Natural killer cell treated with Interleukin-12 subunit alpha and Interleukin-12 subunit beta and Interleukin-15 and Interleukin-18, amount 100 ng/mL, for 72 hours (primary cell): ENCODE measurements around the gene ARHGAP25. TPM values are rescaled to one million over a fixed set of nuclear protein-coding genes. Genes with fewer than 3 reads are reported as not detected.

ENCODE experiments used
- ATAC-seq, 2 donors: fragments of 150-1000 bp; cut with Tn5 transposase in 1 of 2; sonication (Bioruptor Pico), chemical (Tn5 transposase) in 1 of 2; 2 replicates each; pipeline ENCODE4 v1.10.0; 2021
- DNase-seq: peaks from one replicate; pipeline ENCODE4 v3.0.0; 2022; ENCODE audit warnings: low spot score
- H3K27ac Mint-ChIP-seq, 2 donors: 1 replicate in 1 of 2; 2 replicates in 1 of 2; pipeline ENCODE4 v1.8.0; 2022; ENCODE audit warnings: mixed read lengths in 2 of 2, mild to moderate bottlenecking in 1 of 2, moderate library complexity in 1 of 2
- H3K27me3 Mint-ChIP-seq, 2 donors: 1 replicate in 1 of 2; 2 replicates in 1 of 2; pipeline ENCODE4 v1.8.0; 2022; ENCODE audit warnings: mixed read lengths in 2 of 2
- H3K36me3 Mint-ChIP-seq: one replicate; pipeline ENCODE4 v1.8.0; 2022; ENCODE audit warnings: mixed read lengths
- H3K4me1 Mint-ChIP-seq, 2 donors: 1 replicate in 1 of 2; 2 replicates in 1 of 2; pipeline ENCODE4 v1.8.0; 2022; ENCODE audit warnings: low read depth in 2 of 2, mixed read lengths in 2 of 2, mild to moderate bottlenecking in 1 of 2
- H3K4me3 Mint-ChIP-seq: one replicate; pipeline ENCODE4 v1.8.0; 2022; ENCODE audit warnings: mixed read lengths
- H3K9me3 Mint-ChIP-seq: 2 replicates; pipeline ENCODE4 v1.8.0; 2022; ENCODE audit warnings: mixed read lengths
- total RNA-seq, 2 donors: library from RNA; stranded (reverse); gene quantifications; one replicate each; pipeline ENCODE4 v1.2.3, GENCODE V29; 2022

Gene ARHGAP25
- total RNA-seq, 2 donors from 2014 or later = 121 to 170 TPM

GRCh38 chr2:68709421-68709911 lies 25.1 kb upstream of the ARHGAP25 start:
- no peak for DNase-seq
- Mint-ChIP-seq H3K9me3 (no peaks in the 10 kb centered on the region), H3K4me1 (peaks cover 8 to 16% of the 10 kb centered on the region in 2 donors), H3K27me3 (peaks cover 53 to 60% of the 10 kb centered on the region in 2 donors), H3K27ac (peak overlapping the region in 1 of 2 donors; percentile 50), H3K4me3 (no peak overlapping the region), H3K36me3 (no peaks in the 10 kb centered on the region)
- no peak for ATAC-seq

- no peak overlapping the region for H3K4me3 Mint-ChIP-seq
- no peak overlapping the region for H3K27ac Mint-ChIP-seq
- no peaks in the 10 kb centered on the region for H3K9me3 Mint-ChIP-seq
- DNase-seq (no peak), ATAC-seq (no peak)
- no peaks in the 10 kb centered on the region for H3K36me3 Mint-ChIP-seq
- H3K27me3 Mint-ChIP-seq = peaks cover 54 to 64% of the 10 kb centered on the region in 2 donors
- H3K4me1 Mint-ChIP-seq = peaks cover 17 to 25% of the 10 kb centered on the region in 2 donors
These were observed 24.3 kb upstream of the ARHGAP25 start for GRCh38 chr2:68710336-68710735.

- H3K27ac Mint-ChIP-seq = no peak overlapping the region
- no peaks in the 10 kb centered on the region for H3K36me3 Mint-ChIP-seq
- peaks cover 21 to 29% of the 10 kb centered on the region in 2 donors for H3K4me1 Mint-ChIP-seq
- H3K4me3 Mint-ChIP-seq = no peak overlapping the region
- no peak for ATAC-seq
- DNase-seq = no peak
- H3K27me3 Mint-ChIP-seq = peaks cover 56 to 64% of the 10 kb centered on the region in 2 donors
- H3K9me3 Mint-ChIP-seq = no peaks in the 10 kb centered on the region
These were observed 23.9 kb upstream of the ARHGAP25 start for GRCh38 chr2:68710756-68711155.

- Mint-ChIP-seq H3K9me3 (no peaks in the 10 kb centered on the region), H3K27ac (peak overlapping the region in 1 of 2 donors; percentile 47), H3K36me3 (no peaks in the 10 kb centered on the region), H3K4me3 (peak overlapping the region; percentile 51), H3K4me1 (peaks cover 45 to 60% of the 10 kb centered on the region in 2 donors), H3K27me3 (peaks cover 46 to 50% of the 10 kb centered on the region in 2 donors)
- no peak for DNase-seq
- ATAC-seq = peak in 1 of 2 donors; percentile 43
These were observed 19.7 kb upstream of the ARHGAP25 start for GRCh38 chr2:68714866-68715265.

GRCh38 chr2:68715353-68716041 lies 19.1 kb upstream of the ARHGAP25 start:
- no peak for DNase-seq
- Mint-ChIP-seq H3K9me3 (no peaks in the 10 kb centered on the region), H3K4me1 (peaks cover 51 to 66% of the 10 kb centered on the region in 2 donors), H3K27me3 (peaks cover 46 to 53% of the 10 kb centered on the region in 2 donors), H3K27ac (peak overlapping the region; percentile 65 to 80), H3K4me3 (peak overlapping the region; percentile 53), H3K36me3 (no peaks in the 10 kb centered on the region)
- no peak for ATAC-seq

GRCh38 chr2:68716604-68717304 lies 17.9 kb upstream of the ARHGAP25 start:
- Mint-ChIP-seq H3K4me3 (peak overlapping the region; percentile 53), H3K27ac (peak overlapping the region; percentile 65 to 80), H3K9me3 (no peaks in the 10 kb centered on the region), H3K36me3 (no peaks in the 10 kb centered on the region), H3K4me1 (peaks cover 61 to 73% of the 10 kb centered on the region in 2 donors), H3K27me3 (peaks cover 50 to 52% of the 10 kb centered on the region in 2 donors)
- DNase-seq (no peak), ATAC-seq (peak; percentile 67 to 85)

GRCh38 chr2:68717305-68717661 lies 17.3 kb upstream of the ARHGAP25 start:
- Mint-ChIP-seq H3K9me3 (no peaks in the 10 kb centered on the region), H3K4me3 (peak overlapping the region; percentile 53), H3K27me3 (peaks cover 50 to 51% of the 10 kb centered on the region in 2 donors)

GRCh38 chr2:68719912-68720311 lies 14.7 kb upstream of the ARHGAP25 start:
- DNase-seq = no peak
- no peak for ATAC-seq
- no peaks in the 10 kb centered on the region for H3K9me3 Mint-ChIP-seq

More at GRCh38 chr2:68717305-68717661, 17.3 kb upstream of the ARHGAP25 start:
- peaks cover 66 to 78% of the 10 kb centered on the region in 2 donors for H3K4me1 Mint-ChIP-seq
- peak; percentile 91 to 94 for ATAC-seq
- H3K27ac Mint-ChIP-seq = peak overlapping the region; percentile 65 to 80
- DNase-seq = peak; percentile 67
- no peaks in the 10 kb centered on the region for H3K36me3 Mint-ChIP-seq

GRCh38 chr2:68720665-68721064 lies 13.9 kb upstream of the ARHGAP25 start:
- no peaks in the 10 kb centered on the region for H3K9me3 Mint-ChIP-seq
- peak overlapping the region; percentile 63 for H3K4me3 Mint-ChIP-seq
- peaks cover 51 to 66% of the 10 kb centered on the region in 2 donors for H3K4me1 Mint-ChIP-seq
- no peaks in the 10 kb centered on the region for H3K36me3 Mint-ChIP-seq
- ATAC-seq (no peak), DNase-seq (no peak)
- H3K27ac Mint-ChIP-seq = peak overlapping the region; percentile 56 to 78
- peaks cover 29 to 34% of the 10 kb centered on the region in 2 donors for H3K27me3 Mint-ChIP-seq

More at GRCh38 chr2:68719912-68720311, 14.7 kb upstream of the ARHGAP25 start:
- Mint-ChIP-seq H3K4me3 (peak overlapping the region; percentile 63), H3K27ac (peak overlapping the region; percentile 39 to 78), H3K27me3 (peaks cover 31 to 32% of the 10 kb centered on the region in 2 donors), H3K4me1 (peaks cover 58 to 72% of the 10 kb centered on the region in 2 donors), H3K36me3 (no peaks in the 10 kb centered on the region)

- Mint-ChIP-seq H3K36me3 (no peaks in the 10 kb centered on the region), H3K9me3 (no peaks in the 10 kb centered on the region), H3K4me1 (peaks cover 44 to 66% of the 10 kb centered on the region in 2 donors), H3K27me3 (peaks cover 31 to 40% of the 10 kb centered on the region in 2 donors), H3K4me3 (peak overlapping the region; percentile 63), H3K27ac (peak overlapping the region; percentile 56 to 78)
- ATAC-seq (peak in 1 of 2 donors; percentile 13), DNase-seq (no peak)
These were observed 13.0 kb upstream of the ARHGAP25 start for GRCh38 chr2:68721482-68722101.

- peaks cover 39 to 66% of the 10 kb centered on the region in 2 donors for H3K4me1 Mint-ChIP-seq
- peaks cover 2% of the 10 kb centered on the region for H3K36me3 Mint-ChIP-seq
- H3K27me3 Mint-ChIP-seq = peaks cover 35 to 40% of the 10 kb centered on the region in 2 donors
- H3K4me3 Mint-ChIP-seq = no peak overlapping the region
- DNase-seq (no peak), ATAC-seq (no peak)
- H3K27ac Mint-ChIP-seq = no peak overlapping the region
- no peaks in the 10 kb centered on the region for H3K9me3 Mint-ChIP-seq
These were observed 11.9 kb upstream of the ARHGAP25 start for GRCh38 chr2:68722712-68723111.

- H3K4me3 Mint-ChIP-seq = no peak overlapping the region
- no peak for ATAC-seq
- peaks cover 38 to 66% of the 10 kb centered on the region in 2 donors for H3K4me1 Mint-ChIP-seq
- no peak overlapping the region for H3K27ac Mint-ChIP-seq
- no peak for DNase-seq
- peaks cover 6% of the 10 kb centered on the region for H3K36me3 Mint-ChIP-seq
- H3K27me3 Mint-ChIP-seq = peaks cover 36 to 37% of the 10 kb centered on the region in 2 donors
- no peaks in the 10 kb centered on the region for H3K9me3 Mint-ChIP-seq
These were observed 11.4 kb upstream of the ARHGAP25 start for GRCh38 chr2:68723181-68723580.

- peak overlapping the region in 1 of 2 donors; percentile 47 for H3K27ac Mint-ChIP-seq
- peaks cover 28 to 34% of the 10 kb centered on the region in 2 donors for H3K27me3 Mint-ChIP-seq
- ATAC-seq = no peak
- peaks cover 6% of the 10 kb centered on the region for H3K36me3 Mint-ChIP-seq
- H3K9me3 Mint-ChIP-seq = no peaks in the 10 kb centered on the region
- DNase-seq = no peak
- H3K4me1 Mint-ChIP-seq = peaks cover 27 to 50% of the 10 kb centered on the region in 2 donors
- H3K4me3 Mint-ChIP-seq = peak overlapping the region; percentile 50
These were observed 8.5 kb upstream of the ARHGAP25 start for GRCh38 chr2:68726100-68726499.
